8988T (cell line): ENCODE data around the gene FAM90A1.
"Not testable (repeated sequence)": the region's sequence is repeated elsewhere in the genome, so short reads cannot be mapped to it uniquely, and the experiment has no call there.

Experiments
- DNase-seq: peaks from one replicate; pipeline ENCODE4 v3.0.0; 2011

The FAM90A1 gene, protein sequence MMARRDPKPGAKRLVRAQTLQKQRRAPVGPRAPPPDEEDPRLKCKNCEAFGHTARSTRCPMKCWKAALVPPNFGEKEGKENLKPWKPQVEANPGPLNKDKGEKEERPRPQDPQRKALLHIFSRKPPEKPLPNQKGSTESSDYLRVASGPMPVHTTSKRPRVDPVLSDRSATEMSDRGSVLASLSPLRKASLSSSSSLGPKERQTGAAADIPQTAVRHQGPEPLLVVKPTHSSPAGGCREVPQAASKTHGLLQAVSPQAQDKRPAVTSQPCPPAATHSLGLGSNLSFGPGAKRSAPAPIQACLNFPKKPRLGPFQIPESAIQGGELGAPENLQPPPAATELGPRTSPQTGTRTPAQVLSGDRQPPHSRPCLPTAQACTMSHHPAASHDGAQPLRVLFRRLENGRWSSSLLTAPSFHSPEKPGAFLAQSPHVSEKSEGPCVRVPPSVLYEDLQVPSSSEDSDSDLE

DNA sequence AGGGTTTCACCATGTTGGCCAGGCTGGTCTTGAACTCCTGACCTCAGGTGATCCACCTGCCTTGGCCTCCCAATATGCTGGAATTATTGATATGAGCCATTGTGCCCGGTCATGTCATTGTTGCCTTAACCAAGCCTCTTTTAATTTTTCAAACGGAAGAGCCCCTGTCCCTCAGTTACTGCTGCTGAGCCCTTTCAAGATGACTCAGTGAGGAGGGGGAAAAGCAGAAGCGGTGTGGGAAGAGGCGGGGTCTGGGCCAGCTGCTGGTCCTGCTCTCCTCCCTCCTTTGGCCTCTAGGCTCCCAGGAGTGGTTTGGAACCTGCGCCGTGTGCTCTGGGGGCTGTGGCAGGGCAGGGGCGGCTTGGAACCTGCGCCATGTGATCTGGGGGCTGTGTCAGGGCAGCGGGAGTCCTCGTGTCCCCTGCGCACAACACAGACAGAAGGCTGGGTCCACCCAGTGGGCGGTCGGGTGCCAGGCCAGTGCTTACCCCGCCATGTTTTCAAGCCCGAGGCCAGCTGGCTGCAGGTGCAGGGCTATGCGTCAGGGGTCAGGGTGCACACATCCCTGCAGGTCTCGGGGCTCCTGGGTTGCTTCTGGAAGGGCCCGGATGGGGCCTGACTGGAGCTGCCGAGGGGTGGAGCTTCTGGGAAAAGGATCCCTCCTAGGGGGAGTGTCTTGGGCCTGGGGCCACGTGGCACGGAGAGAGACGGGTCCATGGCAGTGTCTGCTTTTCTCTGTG is at the start of gene FAM90A1:
Gene FAM90A1, minus strand, starts transcription at position 627 of the 740 bp plus-strand sequence. CDS start 2,786 bp downstream, outside the sequence.
- DNase-seq, result not testable (repeated sequence)

- DNase-seq, result not testable (repeated sequence)
Observed at GRCh38 chr12:8276397-8276796, 49.0 kb upstream of the FAM90A1 start.

DNA sequence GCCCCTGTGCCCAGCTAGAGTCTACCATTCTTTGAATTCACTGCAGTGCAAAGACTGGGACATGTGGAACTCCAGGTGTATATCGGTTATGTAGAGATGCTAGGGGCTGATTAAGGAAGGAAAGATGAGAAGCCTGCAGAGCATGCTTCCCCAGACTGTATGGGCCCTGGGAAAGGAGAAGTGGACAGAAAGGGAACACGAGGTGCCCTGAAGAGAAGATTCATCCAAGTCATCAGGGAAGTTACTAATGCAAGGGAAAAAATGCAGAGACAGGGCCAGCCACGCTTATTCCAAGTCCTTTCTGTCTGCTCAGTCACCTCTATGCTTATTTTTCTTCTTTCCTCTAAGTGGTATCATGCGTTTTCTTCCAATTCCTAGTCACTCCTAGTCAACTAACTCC is 39.3 kb upstream of the FAM90A1 start:
- not testable (repeated sequence) for DNase-seq

- DNase-seq, result not testable (repeated sequence)
Observed at GRCh38 chr12:8264236-8264635, 36.8 kb upstream of the FAM90A1 start.

DNA sequence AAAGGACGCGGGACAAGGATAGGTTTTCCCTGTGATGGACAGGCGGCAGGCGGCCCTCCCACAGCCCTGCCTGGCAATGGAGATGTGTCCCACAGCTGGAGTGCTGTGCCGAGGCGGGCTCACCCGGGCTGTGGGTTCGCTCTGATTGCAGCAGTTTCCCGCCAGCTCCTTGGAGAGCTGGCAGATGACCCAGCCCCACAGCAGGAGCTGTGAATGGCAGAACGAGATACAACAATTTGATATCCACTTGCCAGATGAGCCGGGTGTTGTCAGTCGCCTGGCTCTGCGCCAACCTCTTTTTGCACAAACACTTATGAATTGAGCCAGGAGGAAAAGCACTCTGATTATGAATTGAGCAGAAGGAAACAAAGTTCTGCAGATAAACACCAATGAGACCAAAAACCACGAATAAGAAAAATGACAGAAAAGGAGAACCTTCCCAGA is 33.7 kb upstream of the FAM90A1 start:
- DNase-seq, result not testable (repeated sequence)

DNA sequence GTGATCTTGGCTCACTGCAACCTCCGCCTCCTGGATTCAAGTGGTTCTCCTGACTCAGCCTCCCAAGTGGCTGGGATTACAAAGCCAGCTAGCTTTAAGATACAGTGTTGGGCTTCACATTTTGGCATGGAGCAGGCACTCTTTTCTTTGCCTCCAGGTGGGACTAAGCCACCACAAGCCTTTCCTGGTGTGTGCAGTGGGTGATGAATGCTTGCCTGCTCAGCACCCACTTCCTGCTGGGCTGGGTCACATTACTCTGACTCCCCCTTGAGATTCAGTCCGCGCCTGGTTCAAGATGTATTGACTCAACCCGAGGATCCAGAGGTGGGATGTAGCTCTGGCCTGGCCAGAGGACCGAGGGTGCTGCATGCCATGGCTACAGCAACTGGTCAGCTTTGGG is 28.9 kb upstream of the FAM90A1 start:
- not testable (repeated sequence) for DNase-seq

GRCh38 chr12:8254705-8255104 is 27.3 kb upstream of the FAM90A1 start:
- not testable (repeated sequence) for DNase-seq

- not testable (repeated sequence) for DNase-seq
Observed at GRCh38 chr12:8252056-8252818, 24.8 kb upstream of the FAM90A1 start.

DNA sequence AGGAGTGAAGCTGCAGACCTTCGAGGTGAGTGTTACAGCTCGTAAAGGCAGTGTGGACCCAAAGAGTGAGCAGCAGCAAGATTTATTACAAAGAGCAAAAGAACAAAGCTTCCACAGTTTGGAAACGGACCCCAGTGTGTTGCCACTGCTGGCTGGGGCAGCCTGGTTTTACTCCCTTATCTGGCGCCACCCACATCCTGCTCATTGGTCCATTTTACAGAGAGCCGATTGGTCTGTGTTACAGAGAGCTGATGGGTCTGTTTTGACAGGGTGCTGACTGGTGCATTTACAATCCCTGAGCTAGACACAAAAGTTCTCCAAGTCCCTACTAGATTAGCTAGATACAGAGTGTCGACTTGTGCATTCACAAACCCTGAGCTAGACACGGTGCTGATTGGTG is 24.2 kb upstream of the FAM90A1 start:
- DNase-seq, result not testable (repeated sequence)

DNA sequence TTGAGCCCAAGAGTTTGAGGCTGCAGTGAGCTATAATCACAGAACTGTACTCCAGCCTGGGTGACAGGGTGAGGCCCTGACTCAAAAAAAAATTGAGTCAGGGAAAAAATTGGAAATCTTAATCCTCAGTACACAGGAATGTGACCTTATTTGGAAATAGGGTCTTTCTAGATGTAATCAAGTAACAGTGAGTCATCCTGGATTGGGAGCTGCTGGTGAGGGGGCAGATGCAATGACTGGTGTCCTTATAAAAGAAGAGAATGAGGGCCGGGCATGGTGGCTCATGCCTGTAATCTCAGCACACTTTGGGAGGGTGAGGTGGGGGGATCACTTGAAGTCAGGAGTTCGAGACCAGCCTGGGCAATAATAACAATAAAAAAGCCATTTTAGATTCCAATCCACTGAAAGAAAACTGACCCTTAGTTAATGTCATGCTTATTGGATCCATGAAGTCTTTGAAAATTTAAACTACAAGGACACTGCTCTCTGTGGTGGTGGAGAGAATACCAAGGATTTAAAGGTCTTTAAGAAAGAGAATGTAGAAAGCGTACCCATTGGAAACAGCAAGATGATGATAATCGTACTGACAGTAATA is 19.6 kb upstream of the FAM90A1 start:
- not testable (repeated sequence) for DNase-seq

GRCh38 chr12:8243682-8244161 is 16.3 kb upstream of the FAM90A1 start:
- DNase-seq, result not testable (repeated sequence)

- peak; percentile 37 for DNase-seq
Observed at GRCh38 chr12:8242880-8243681, 15.7 kb upstream of the FAM90A1 start.

GRCh38 chr12:8242622-8242879 is 15.1 kb upstream of the FAM90A1 start:
- not testable (repeated sequence) for DNase-seq

DNA sequence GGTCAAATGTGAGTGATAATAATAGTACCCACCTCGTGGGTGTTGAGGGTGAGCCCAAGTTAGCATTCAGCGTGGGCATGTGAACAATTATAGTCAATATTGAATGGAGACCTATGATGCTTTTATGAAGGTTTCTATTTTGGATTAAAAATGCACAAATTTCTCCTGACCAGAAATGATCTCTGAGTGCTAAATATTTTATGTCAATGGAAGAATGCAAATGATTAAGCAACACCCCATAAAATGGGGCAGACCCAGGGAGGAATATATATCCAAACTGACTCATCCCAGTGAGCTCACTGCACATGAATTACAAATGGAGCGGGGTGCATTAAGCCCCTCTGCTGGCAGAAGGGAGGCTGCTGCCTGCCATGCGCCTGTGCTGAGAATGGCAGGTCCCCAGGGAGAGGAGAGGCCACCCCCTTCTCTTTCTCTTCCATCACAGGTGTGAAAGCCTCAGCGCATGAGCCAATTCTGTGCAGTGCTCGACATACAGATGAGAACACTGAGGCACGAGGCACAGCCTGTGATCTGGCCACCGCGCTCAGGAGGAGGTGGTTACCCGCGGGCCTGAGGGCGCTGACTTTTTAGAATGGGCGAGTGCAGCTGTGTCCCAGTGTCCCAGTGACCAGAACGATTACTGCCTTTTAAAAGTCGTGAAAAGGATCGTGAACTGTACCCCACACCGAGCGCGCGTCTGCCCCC is 14.7 kb upstream of the FAM90A1 start:
- not testable (repeated sequence) for DNase-seq

DNA sequence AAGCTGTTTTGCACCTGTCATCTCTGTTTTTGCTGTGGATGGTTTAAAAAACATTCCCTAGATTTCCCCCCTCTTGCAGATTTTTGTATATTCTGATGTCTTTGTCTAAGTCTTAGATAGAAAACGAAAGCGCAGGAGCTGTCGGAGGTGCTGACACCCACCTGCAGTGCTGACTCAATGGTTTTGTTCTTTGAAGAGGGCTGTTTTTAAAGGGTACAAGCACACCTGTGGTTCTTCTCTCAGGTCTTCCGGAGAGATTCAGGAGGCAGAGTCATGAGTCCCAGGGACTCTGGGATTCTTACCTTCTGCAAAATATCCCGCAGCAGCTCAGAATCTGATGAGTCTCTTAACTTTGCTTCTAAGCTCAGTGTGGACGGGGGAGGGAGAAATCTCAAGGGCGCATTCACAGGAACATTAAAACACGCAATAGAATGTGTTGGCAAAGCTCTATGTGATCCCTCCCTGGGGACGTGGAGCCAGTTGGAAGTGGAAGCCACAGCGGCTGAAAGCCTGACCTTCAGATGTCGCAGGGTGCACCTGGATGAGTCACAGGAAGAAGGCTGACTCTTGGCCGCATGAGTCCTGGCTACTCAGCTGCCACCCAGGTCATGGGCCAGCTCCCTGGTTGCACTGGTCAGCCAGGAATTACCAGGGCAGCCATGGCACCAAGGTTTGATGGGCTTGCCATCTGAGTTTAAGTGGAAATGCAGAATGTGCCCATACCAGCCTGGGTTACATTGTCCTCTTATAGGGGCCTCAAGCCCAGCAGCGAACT is 13.1 kb upstream of the FAM90A1 start:
- not testable (repeated sequence) for DNase-seq

DNA sequence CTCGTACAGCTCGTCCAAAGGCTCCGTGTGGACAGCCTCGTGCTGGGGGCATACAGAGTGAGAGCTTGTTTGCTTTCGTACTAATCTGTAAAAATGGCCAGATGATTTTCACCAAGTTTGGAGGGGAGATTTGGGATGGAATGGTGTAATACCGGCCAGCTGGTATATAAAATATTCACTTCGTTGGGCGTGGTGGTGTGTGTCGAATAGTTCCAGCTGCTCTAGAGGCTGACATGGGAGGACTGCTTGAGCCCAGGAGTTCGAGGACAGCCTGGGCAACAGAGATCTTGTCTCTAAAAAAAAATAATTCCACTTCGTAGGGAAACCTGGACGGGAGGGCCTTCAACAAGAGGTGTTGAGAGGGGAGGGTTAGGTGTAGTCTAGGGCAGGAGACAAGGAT is 9.6 kb upstream of the FAM90A1 start:
- not testable (repeated sequence) for DNase-seq

DNA sequence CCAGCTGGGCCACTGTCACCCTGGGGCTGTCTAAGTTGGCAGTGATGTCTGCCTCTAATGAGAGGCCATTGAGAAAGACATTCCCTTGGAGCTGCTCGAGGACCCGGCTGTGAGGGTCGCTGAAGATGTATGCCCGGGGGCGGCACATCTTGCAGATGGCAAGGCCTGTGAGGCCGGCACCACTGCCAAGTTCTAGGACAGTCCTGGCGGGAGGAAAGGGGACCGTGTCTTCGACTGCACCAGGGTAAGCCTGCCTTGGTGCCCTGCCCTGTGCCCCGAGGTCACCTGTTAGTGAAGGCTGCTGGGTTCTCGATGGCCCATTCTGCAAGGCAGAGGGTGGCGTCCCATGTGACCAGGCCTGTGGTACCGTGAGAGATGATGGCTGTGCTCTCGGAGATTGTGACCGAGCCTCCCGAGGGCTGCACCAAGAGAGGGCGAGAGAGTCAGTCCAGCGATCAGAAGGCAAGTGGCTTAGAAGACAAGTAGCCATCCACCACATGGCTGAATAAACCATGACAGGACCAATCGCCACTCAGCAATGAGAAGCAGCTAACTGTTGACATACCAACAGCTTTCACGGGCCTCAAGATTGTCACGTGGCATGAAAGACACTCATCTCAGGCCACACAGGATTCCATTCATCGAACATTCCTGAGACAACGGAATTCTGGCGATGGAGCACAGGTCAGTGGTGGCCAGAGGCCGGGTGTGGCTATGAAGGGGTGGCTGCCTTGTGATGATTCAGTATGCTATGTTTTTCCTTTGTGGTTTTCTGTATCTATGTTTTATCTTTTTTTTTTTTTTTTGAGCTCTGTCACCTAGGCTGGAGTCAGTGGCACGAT is 8.1 kb upstream of the FAM90A1 start:
- DNase-seq, result not testable (repeated sequence)

DNA sequence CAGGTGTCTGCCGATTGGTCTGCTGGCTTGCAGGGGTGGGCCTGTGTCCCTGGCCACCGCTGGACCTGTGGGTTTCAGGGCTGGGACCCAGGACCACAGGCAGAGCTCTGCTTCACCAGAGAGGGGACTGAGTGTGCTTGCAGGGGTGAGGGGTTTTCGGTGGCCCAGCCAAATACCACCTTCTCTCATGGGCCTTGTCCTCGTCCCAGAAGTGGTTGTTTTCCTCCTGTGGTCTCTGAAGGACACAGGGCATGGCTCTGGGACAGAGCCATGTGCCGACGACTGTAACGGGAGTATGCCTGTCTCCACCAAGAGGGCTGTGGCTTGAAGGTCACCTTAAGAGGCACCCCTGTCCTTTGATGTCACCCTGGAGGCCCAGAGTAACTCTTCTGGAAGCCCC is 7.3 kb upstream of the FAM90A1 start:
- not testable (repeated sequence) for DNase-seq

DNA sequence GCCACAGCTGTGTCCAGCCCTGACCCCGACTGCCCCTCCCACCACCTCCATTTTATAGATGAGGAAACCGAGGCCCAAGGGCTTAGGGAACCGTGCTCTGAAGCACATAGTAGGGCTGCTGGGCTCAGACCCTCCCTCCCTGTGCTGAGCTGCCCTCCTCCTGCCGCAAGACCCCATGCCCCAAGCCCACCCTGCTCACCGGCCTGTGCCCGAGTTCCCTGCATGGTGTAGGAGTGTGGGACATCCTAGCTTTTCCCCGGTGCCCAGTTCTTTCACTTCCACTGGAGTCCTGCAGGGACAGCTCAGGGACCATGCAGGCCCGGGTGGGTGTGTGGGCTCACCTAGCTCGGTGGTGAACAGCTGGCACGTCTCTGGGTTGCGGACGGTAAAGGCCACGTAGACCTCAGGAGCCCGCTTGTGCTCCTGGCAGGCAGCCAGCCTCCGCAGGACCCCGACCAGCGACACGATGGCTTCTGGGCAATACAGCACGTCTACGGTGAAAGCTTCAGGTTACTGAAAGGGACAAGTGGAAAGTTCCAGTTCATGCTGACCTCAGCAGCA is 6.6 kb upstream of the FAM90A1 start:
- not testable (repeated sequence) for DNase-seq
